Activated CD8-positive, alpha-beta memory T cell treated with anti-CD3 and anti-CD28 coated beads for 4 hours (primary cell): ENCODE measurements around the gene B4GALNT4.
"Not testable (repeated sequence)": the region's sequence is repeated elsewhere in the genome, so short reads cannot be mapped to it uniquely, and the experiment has no call there.

Experiments
- DNase-seq, 2 donors: peaks; one replicate each; pipeline ENCODE4 v3.0.0-alpha.2; 2020; ENCODE audit warnings: low read depth in 2 of 2

Gene B4GALNT4

DNA sequence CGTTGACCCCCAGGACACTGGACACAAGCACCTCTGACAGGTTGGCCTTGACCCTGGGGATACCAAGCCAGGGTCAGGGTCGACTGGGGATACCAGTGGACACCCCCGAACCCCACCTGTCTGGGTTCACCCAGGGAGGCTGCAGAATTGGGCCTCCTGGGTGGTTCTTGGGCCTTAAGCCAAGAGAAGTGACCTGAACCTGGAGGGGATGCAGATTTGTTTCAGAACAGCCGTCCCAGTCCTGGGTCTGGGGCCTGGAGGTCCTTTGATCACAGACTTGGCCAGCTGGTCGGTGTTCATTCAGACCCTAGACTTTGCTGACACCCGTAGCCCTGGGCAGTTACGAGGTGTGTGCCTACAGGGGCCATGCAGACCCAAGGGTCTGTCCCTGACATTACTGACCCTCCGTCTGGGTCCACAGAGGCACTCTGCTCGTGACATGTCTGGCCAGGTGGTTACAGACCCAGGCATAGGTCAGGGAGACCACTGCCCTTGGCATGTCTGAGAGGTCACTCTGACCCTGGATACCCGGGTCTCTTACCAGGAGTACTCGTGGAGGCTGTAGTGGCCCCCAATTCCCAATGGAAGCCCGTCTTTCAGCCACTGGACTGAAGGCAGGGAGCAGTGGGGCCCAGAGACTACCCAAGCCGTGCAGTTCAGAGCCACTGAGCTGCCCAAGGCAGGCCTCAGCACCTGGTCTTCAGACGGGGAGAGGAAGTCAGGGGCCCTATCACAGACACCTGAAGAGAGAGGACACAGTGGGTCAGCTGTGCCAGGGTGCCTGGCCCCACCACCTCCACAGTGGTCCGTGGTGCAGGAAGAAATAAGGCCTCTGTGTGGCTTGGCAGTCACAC lies 39.1 kb downstream of the B4GALNT4 start:
- DNase-seq = no peak

DNA sequence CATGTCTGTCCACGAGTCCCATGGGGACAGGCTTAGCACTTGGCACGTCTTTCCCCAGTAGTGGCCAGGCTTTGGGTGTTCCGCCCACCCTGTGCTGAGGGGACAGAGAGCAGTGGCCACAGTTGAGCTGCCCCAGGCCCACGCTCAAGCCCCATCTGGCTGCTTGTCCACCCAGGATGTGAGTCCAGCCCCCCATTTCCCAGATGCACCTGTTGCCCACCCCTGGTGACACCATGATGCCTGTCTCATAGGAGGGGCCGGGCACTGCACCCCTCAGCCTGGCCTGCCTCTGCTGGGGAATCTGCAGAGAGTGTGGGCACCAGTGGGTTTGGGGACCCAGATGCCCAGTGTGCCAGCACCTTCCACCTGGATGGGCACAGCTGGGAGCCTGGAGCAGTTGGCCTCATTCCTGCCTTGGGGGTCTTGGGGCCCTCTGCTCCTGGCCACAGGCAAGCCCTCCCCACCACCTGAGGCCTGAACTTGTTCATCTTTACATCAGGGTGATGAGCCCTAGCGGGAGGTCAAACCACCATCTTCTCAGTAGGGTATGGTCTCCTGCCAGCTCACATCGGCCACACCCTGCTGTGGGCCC lies 39.8 kb downstream of the B4GALNT4 start:
- DNase-seq = no peak

DNA sequence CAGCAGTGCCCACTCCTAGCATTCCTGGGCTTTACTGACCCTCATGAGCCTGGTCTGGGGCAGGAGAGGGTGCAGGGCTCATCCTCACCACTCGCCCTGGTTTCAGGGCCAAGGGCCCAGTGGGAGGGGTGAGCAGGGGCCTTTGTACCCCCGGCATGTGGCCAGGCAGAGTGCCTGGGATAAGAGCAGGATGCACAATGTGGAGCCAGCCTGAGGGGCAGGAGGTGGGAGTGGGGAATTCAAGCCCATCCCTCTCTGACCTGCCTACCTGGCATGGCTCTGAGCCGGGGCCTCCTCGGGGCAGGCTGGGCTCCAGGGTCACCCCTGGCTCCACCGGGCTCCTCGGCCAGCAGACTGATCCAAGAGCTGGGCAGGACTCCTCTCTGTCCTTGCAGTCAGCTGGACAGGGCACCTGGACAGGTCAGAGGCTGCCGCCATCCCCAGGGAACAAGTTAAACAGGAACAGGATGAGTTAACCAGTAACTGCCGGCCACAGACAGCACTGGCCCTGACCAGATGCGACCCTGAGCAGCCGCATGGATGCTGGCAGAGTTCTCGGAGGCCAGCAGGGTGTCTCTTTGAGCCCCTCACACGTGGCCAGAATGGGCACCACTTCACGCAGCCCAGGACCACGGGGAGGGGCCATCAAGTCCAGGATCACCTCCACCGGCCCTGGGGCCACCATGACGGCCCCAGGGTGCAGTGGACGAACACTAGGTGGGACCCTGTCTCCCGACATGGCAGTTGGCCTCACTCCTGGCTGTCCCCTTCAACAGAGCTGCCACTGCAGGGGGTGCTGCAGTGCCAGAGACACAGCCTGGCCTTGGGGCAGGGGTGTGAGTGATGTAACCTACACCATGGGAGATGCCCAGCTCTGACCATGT lies 40.5 kb downstream of the B4GALNT4 start:
- no peak for DNase-seq

DNA sequence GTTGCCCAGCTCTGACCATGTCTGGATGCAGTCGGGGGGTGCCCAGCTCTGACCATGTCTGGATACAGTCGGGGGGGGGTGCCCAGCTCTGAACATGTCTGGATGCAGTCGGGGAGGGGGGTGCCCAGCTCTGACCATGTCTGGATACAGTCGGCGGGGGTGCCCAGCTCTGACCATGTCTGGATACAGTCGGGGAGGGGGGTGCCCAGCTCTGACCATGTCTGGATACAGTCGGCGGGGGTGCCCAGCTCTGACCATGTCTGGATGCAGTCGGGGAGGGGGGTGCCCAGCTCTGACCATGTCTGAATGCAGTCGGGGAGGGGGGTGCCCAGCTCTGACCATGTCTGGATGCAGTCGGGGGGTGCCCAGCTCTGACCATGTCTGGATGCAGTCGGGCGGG lies 41.4 kb downstream of the B4GALNT4 start:
- not testable (repeated sequence) for DNase-seq

DNA sequence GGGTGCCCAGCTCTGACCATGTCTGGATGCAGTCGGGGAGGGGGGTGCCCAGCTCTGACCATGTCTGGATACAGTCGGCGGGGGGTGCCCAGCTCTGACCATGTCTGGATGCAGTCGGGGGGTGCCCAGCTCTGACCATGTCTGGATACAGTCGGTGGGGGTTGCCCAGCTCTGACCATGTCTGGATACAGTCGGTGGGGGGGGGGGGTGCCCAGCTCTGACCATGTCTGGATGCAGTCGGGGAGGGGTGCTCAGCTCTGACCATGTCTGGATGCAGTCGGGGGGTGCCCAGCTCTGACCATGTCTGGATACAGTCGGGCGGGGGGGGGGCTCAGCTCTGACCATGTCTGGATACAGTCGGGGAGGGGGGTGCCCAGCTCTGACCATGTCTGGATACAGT lies 42.2 kb downstream of the B4GALNT4 start:
- not testable (repeated sequence) for DNase-seq

DNA sequence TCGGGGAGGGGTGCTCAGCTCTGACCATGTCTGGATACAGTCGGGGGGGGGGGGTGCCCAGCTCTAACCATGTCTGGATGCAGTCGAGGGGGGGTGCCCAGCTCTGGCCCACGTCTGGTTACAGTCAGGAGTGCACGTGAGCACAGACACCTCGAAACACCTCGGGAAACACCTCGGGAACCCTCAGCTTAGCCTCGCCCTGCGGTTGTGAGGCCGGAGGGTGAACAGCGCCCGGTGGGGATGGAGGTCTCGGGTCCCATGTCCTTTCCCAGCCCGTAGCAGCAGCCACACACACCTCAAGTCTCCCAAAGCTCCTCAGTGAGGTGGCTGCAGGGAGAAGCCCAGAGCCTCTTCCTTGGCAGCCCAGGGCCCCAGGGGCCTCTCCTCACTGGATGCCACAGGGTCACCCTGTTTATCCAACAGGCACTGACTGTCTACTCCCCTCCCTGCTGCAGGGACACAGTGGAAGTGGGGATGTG lies 43.4 kb downstream of the B4GALNT4 start:
- no peak for DNase-seq

DNA sequence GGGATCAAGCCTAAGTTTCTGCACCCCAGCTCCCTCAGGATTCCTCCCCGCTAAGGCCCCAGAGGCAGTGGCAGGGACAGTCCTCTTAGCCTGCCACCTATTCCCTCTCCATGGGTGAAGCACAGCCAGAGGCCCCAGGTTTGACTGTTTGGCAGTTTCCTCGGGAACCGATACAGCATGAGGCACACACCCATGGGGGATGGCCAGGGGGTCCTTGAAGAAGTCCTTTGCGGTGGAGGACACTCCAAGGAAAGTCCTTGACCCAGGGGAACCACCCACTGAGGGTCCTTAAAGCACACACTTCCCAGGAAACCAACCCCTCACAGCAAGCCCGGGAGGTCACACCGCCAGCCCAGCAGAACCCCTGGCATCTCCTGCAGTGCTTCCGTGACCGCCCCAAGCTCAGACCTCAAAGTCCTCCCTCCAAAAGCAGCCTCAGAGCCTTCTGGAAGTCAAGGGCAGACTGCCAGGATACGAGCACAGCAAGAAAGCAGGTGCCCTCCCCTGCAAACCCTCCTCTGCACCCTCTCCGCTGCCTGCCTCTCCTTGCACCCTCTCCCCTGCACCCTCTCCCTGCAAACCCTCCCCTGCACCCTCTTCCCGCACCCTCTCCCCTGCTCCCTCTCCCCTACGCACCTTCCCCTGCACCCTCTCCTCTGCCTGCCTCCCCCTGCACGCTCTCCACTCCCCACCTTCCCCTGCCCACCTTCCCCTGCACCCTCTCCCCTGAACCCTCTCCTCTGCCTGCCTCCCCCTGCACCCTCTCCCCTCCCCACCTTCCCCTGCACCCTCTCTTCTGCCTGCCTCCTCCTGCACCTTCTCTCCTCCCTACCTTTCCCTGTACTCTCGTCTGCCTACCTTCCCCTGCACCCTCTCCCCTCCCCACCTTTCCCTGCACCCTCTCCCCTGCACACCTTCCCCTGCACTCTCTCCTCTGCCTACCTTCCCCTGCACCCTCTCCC lies 44.1 kb downstream of the B4GALNT4 start:
- DNase-seq = no peak

DNA sequence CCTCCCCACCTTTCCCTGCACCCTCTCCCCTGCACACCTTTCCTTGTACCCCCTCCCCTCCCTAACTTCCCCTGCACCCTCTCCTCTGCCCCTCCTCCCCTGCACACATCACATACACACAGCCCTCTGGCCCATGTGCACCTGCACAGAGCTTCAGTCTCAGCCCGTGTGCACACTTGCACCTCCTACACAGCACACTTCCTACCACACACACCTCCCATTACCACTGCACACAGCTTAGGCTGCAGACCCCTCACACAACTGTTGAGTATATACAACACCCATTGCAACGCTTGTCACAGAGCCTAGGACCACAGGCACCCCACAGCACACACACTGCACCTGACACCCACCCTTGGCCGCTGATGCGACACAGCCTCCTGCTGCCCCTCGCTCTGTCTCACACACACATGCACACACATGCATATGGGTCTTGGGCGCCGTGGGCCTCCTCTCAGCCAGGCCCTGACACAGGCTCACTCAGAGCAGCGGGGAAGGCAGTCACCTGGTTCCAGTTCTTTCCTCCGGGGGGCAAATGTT lies 45.1 kb downstream of the B4GALNT4 start:
- DNase-seq = no peak

DNA sequence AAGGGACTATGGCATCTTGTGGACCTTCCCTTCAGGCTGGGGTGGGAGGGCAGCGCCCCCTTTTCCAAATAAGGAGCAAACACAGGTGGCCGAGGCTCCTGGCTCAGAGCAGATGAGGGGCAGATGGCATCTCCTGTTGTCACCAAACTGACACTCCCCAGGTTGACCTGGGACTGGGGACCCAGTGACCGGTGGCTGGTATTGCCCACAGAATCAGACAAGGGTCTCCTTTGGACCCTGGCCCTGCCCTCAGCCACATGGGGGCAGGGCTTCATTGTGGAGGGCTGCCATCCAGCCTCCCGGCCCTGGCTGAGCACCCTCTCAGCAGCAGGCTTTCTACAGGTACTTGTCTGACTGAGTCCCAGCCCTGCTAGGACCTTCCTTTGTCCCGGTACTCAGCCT lies 46.3 kb downstream of the B4GALNT4 start:
- DNase-seq = no peak

DNA sequence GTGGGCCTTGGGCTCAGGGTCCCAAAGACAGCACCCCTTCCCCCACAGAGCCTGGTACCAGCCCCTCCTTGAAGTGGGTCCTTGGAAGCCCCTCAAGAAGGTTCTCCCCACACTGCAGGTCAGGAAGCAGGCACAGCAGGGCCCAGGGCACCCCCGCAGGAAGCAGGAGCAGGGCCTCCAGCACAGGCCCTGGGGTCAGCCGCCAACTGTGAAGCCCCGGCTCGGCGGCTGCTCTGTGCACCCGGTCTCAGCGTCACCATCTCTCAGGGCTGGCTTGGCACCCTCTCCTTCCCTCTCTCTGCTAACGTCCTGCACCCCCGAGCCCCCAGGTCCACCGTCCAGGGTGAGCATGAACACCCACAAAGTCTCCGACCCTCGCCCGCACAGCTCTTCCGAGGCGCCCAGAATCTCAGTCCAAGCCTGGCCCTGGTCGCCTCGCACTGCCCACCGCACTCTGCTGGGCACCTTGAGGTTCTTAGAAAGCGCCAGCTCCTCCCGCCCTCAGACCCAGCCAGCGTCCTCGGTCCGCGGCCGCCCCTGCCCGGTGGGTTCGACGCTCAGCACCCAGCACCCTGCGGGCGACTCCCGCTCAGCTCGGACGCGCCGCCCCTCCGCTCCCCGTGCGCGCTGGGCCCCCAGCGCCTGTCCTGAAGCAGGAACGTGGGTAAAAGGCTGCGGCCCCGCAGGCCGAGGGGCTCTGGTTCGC lies 46.9 kb downstream of the B4GALNT4 start:
- DNase-seq = no peak

DNA sequence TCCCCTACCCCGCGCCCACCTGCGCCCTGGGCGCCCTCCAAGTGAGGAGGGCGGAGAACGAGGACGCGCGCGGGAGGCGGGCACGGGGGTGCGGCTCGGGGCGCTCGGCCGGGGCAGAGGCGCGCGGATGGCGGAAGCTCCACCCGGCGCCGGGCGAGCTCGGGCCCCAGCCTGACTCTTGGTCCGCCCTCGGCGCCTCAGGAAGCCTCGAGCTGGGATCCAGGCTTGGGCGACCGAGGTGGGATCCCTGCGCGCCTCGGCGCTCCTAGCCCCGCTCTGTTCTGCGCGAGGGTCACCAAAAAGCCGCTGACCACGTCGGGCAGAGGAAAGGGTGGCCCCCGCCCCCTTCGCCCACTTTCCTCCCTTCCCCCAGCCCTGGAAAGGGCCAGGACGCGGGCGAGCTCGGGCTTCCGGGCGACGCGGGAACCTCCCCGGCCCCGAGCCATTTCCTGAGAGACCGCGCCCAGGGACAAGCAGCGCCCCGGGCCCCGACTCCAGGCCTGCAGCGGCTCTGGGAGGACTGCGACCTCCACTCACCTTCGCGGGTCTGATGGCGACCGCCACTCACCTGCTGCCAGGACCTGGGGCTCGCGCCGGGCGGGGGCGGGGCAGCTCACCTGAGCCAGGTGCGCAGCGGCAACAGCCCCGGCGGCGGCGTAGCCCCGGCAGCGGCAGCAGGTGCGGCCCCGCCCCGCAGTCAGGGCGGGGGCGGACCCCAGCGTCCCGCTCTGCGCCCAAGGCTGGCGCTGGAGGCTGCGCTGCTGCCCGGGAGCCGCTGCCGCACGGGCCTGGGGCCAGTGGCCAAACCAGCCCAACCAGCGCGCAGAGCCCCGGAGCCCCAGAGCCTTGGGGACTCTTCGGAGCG lies 47.7 kb downstream of the B4GALNT4 start:
- DNase-seq = no peak

DNA sequence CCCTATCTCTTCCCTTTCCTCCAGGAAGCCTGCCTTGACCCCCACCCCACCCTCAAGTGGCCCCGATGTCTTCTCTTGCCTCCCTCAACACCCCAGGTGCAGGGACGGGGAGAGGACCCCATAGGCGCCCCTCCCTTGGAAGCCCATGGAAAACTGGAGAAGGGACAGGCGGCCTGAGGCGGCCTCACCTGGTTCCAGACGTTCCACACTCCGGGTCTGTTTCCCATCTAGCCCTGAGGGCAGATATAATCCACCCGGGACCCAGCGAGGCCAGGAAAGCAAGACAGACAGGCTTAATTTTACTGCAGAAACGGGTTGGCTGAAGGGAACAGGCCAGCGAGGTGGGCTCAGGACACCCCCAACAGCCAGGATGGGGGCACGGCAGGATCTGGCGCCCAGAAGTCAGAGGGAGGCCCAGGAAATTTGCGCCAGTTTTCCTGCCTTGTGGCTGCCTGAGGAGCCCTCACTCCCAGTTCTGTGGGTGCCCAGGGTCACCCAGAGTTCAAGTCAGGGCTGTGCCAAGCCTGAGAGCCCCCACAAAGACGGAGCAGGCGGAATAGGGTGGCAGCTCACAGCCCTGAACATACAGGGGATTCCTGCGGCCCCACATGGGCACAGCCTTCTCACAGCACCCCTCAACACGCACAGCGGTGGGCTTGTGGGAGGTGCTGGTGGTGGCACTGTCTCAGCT lies 48.5 kb downstream of the B4GALNT4 start:
- no peak for DNase-seq

DNA sequence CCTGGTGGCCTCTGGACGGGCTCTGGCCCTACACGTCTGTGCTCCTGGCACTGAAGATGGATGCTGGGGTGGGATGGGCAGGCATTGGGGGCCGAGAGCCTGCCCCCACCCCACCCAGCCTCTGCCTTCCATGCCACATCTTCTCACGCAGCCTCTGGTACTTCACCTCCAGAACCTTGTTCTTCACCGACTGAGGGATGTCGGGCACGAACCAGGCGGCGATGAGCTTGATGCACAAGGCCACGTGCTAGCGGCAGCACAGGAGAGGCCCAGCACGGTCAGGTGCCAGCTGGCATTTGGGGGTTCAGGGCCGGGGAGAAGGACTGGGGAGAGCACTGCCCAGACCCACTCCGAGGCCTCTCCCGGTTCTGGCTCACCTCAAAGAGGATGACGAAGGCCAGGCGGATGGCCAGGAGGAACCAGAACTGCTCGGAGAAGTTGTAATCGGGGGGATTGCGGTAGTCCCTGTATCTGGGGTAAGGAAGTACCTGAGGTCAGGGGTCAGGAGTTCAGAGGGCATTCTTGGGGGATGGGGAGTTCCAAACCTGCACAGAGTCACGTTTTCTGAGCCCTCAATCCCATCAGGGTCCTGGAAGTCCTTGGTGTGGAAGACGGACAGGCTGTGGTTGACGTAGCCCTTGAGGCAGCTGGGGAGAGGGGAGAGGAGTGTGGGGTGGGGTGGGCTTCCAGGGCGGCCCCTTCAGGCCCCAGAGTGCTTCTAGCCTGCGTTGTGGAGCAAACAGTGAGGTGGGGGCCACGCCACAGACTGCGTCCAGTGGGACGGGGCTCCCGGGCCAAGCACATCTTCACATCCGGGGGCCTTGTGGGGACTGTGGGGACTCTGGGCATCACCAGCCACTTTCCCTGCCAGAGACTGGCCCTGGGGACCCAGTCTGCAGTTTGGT lies 49.3 kb downstream of the B4GALNT4 start:
- no peak for DNase-seq

DNA sequence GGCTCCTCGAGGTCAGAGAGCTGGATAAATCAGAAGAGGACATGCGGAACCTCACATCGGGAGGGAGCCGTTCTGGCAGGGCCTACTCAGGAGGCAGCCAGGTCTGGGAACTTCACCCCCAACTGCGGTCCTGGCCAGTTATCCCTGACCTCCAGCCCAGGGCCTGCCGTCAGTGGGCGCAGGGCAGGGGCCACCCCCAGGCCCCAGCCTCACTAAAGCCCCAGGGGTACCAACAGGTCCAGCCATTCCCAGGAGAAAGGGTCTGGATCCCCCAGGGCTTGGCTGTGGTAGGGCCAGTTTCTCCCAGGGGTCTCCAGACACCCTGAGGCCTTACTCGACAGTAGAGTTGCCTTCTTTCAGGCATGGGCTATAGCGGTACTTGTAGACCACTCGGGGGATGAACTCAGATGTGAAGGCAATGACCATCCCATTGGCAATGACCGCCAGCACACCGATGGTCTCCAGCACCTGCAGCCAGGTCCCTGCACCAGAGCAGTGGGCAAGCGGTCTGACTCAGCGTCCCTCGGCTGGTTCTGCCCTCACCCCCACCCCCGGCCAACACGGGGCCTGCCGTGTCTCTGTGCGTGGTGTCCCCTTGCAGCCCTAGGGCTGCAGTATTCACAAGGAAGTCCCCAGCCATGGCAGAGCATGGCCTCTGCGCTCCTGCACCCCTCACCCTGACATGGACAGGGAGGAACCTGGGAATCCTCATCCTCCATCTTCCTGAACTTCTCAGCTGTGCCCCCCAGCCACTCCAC lies 50.1 kb downstream of the B4GALNT4 start:
- no peak for DNase-seq

DNA sequence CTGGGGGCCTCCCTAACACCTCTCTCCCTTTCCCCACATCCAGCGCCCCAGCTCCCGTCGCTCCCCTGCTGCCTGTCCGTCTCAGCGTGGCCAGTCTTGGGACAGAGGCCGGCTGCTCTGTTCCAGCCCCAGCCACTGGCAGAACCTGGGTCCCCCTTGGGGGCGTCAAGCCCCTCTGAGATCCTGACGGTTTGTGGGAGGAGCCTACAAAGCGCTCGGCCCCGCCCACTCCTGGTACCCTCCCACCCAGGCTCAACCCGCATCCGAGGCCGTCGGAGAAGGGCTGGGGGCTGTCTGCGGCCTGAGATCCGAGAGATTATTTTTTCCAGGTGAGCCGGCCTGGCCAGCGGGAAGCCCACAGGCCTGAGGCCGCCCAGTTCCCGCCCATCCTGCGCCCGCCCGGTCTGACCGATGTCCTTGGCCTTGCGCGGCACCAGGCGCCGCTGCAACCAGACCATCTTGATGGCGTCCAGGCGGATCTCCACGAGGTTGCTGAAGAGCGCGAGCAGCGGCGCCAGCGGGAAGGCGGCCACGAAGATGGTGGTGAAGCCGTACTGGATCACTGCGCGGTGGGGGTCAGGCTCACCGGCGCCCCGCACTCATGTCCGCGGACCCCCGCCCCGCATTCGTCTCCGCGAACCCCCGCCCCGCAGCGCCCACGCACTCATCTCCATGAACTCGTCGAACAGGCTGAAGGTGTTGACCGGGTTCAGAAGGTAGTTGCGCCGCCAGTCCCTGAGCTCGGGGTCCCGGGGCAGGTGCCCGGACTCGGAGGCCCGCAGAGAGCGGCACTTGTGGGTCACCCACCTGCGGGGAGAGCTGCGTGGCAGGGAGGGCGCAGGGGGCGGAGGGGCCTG lies 51.0 kb downstream of the B4GALNT4 start:
- DNase-seq = no peak

DNA sequence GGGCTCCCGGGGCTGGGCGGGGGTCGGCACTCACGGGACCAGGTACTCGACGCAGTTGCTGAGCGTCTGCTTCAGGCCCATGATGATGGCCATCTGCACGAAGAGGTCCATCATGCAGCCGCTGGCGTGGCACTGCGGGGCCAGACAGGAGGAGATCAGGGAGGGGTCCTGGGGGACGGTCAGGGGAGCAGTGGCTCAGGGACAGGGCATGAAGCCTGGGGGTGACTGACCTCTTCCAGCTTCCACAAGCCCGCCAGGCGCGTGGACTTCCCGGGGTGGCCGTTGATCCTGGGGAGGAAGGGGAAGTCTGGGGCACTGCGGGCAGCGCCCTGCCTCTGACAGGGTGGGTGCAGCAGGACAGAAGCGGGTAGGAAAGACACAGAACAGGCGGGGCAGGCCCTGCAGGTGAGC lies 51.6 kb downstream of the B4GALNT4 start:
- no peak for DNase-seq
